ENCODE data around the gene ADARB1.

GRCh38 chr21:45052960-45053359 lies 21.4 kb upstream of the ADARB1 start:
- TF ChIP-seq, protein P1, sequence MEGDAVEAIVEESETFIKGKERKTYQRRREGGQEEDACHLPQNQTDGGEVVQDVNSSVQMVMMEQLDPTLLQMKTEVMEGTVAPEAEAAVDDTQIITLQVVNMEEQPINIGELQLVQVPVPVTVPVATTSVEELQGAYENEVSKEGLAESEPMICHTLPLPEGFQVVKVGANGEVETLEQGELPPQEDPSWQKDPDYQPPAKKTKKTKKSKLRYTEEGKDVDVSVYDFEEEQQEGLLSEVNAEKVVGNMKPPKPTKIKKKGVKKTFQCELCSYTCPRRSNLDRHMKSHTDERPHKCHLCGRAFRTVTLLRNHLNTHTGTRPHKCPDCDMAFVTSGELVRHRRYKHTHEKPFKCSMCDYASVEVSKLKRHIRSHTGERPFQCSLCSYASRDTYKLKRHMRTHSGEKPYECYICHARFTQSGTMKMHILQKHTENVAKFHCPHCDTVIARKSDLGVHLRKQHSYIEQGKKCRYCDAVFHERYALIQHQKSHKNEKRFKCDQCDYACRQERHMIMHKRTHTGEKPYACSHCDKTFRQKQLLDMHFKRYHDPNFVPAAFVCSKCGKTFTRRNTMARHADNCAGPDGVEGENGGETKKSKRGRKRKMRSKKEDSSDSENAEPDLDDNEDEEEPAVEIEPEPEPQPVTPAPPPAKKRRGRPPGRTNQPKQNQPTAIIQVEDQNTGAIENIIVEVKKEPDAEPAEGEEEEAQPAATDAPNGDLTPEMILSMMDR (IDR thresholded peaks at IDR 0.05) = no peak
- TF ChIP-seq POLR2A (IDR thresholded peaks at IDR 0.05) (no peak), POLR2AphosphoS5 (IDR thresholded peaks at IDR 0.05) (no peak), EP300 (IDR thresholded peaks at IDR 0.05) (no peak)

Measured in stomach (tissue), 4 donors.